H9 (cell line): Measurements from ENCODE around the gene CFAP119. TPM values are rescaled to one million over a fixed set of nuclear protein-coding genes. Genes with fewer than 3 reads are reported as not detected.

Experiments
- DNase-seq: peaks from one replicate; pipeline ENCODE4 v3.0.0-alpha.2; 2017
- H2AFZ ChIP-seq: one replicate; pipeline ENCODE4 v1.6.1; 2013; ENCODE audit warnings: mild to moderate bottlenecking, low read length, control low read depth, moderate library complexity
- H2AK5ac ChIP-seq: 2 replicates; pipeline ENCODE4 v1.6.1; 2013; ENCODE audit warnings: low read length, control low read depth, mixed read lengths; ENCODE audit not compliant: insufficient read length
- H2BK120ac ChIP-seq: one replicate; pipeline ENCODE4 v1.6.1; 2013; ENCODE audit warnings: low read depth, mild to moderate bottlenecking, low read length, control low read depth, inconsistent platforms; ENCODE audit not compliant: poor library complexity, severe bottlenecking
- H2BK12ac ChIP-seq: 2 replicates; pipeline ENCODE4 v1.6.1; 2013; ENCODE audit warnings: low read length, control low read depth, mixed read lengths, low read depth; ENCODE audit not compliant: insufficient read length
- H2BK15ac ChIP-seq: 2 replicates; pipeline ENCODE4 v1.6.1; 2013; ENCODE audit warnings: low read depth, low read length, control low read depth
- H2BK20ac ChIP-seq: one replicate; pipeline ENCODE4 v1.6.1; 2013; ENCODE audit warnings: low read depth, mild to moderate bottlenecking, low read length, control low read depth, inconsistent platforms; ENCODE audit not compliant: poor library complexity, severe bottlenecking
- H2BK5ac ChIP-seq: 2 replicates; pipeline ENCODE4 v1.6.1; 2013; ENCODE audit warnings: low read length, control low read depth, mixed read lengths; ENCODE audit not compliant: insufficient read length
- H3K14ac ChIP-seq: 2 replicates; pipeline ENCODE4 v1.6.1; 2013; ENCODE audit warnings: low read length, control low read depth; ENCODE audit not compliant: insufficient read depth
- H3K18ac ChIP-seq: 2 replicates; pipeline ENCODE4 v1.6.1; 2013; ENCODE audit warnings: low read depth, mild to moderate bottlenecking, mixed read lengths, low read length, control low read depth; ENCODE audit not compliant: insufficient read length
- H3K23ac ChIP-seq: 2 replicates; pipeline ENCODE4 v1.6.1; 2013; ENCODE audit warnings: low read length, control low read depth, mixed read lengths, low read depth; ENCODE audit not compliant: insufficient read length
- H3K23me2 ChIP-seq: 2 replicates; pipeline ENCODE4 v1.6.1; 2013; ENCODE audit warnings: low read depth, mild to moderate bottlenecking, mixed read lengths, low read length, control low read depth; ENCODE audit not compliant: insufficient read length, poor library complexity, severe bottlenecking
- H3K27ac ChIP-seq: 2 replicates; pipeline ENCODE4 v1.5.1; 2013; ENCODE audit warnings: low read length, control low read depth, mixed read lengths, low read depth; ENCODE audit not compliant: insufficient read length
- H3K27me3 ChIP-seq: 2 replicates; pipeline ENCODE4 v1.6.1; 2013; ENCODE audit warnings: low read length, control low read depth, inconsistent platforms; ENCODE audit not compliant: insufficient read depth
- H3K4ac ChIP-seq: 2 replicates; pipeline ENCODE4 v1.6.1; 2013; ENCODE audit warnings: low read depth, mild to moderate bottlenecking, control low read depth, inconsistent platforms, low read length, moderate library complexity
- H3K4me1 ChIP-seq: 2 replicates; pipeline ENCODE4 v1.6.1; 2013; ENCODE audit warnings: low read length, control low read depth, inconsistent platforms; ENCODE audit not compliant: insufficient read depth
- H3K4me2 ChIP-seq: 2 replicates; pipeline ENCODE4 v1.6.1; 2013; ENCODE audit warnings: low read length, control low read depth, mixed read lengths; ENCODE audit not compliant: insufficient read length, insufficient read depth
- H3K56ac ChIP-seq: 2 replicates; pipeline ENCODE4 v1.6.1; 2013; ENCODE audit warnings: low read depth, mild to moderate bottlenecking, mixed read lengths, low read length, control low read depth; ENCODE audit not compliant: insufficient read length
- H3K79me1 ChIP-seq: 2 replicates; pipeline ENCODE4 v1.6.1; 2013; ENCODE audit warnings: low read depth, mild to moderate bottlenecking, moderate library complexity, low read length, control low read depth, inconsistent platforms; ENCODE audit not compliant: insufficient read depth, poor library complexity, severe bottlenecking
- H3K79me2 ChIP-seq: 2 replicates; pipeline ENCODE4 v1.6.1; 2013; ENCODE audit warnings: low read length, control low read depth, inconsistent platforms; ENCODE audit not compliant: insufficient read depth
- H3K9ac ChIP-seq: 2 replicates; pipeline ENCODE4 v1.6.1; 2013; ENCODE audit warnings: low read length, control low read depth, mixed read lengths; ENCODE audit not compliant: insufficient read length; ENCODE audit errors: extremely low read depth
- H3K9me3 ChIP-seq: one replicate; pipeline ENCODE4 v1.6.1; 2013; ENCODE audit warnings: low read depth, low read length, inconsistent platforms; ENCODE audit not compliant: control insufficient read depth
- H3T11ph ChIP-seq: one replicate; pipeline ENCODE4 v1.6.1; 2013; ENCODE audit warnings: mild to moderate bottlenecking, low read length, control low read depth, inconsistent platforms
- H4K20me1 ChIP-seq: one replicate; pipeline ENCODE4 v1.6.1; 2013; ENCODE audit not compliant: control insufficient read depth, insufficient read length, insufficient read depth
- H4K5ac ChIP-seq: 2 replicates; pipeline ENCODE4 v1.6.1; 2013; ENCODE audit warnings: low read depth, mild to moderate bottlenecking, mixed read lengths, low read length, control low read depth; ENCODE audit not compliant: insufficient read length
- H4K8ac ChIP-seq: replicated peaks from 2 replicates; pipeline ENCODE4 v1.6.1; 2013; ENCODE audit warnings: low read length, control low read depth, mixed read lengths, low read depth; ENCODE audit not compliant: insufficient read length
- H4K91ac ChIP-seq: 2 replicates; pipeline ENCODE4 v1.6.1; 2013; ENCODE audit warnings: low read depth, mild to moderate bottlenecking, moderate library complexity, mixed read lengths, low read length, control low read depth; ENCODE audit not compliant: insufficient read length
- H3K27ac Mint-ChIP-seq, 3 experiments: 2 replicates in 2 of 3; 3 replicates in 1 of 3; pipeline ENCODE4 v1.8.0; 2020 to 2021; ENCODE audit warnings: mixed read lengths in 3 of 3, mild to moderate bottlenecking in 1 of 3, moderate library complexity in 1 of 3
- H3K27me3 Mint-ChIP-seq: 2 replicates; pipeline ENCODE4 v1.8.0; 2021; ENCODE audit warnings: low read depth, mild to moderate bottlenecking, moderate library complexity, mixed read lengths
- H3K36me3 Mint-ChIP-seq, 3 experiments: 2 replicates in 2 of 3; 3 replicates in 1 of 3; pipeline ENCODE4 v1.8.0; 2020 to 2021; ENCODE audit warnings: low read depth in 3 of 3, mixed read lengths in 3 of 3; ENCODE audit not compliant: insufficient read depth in 1 of 3
- H3K4me1 Mint-ChIP-seq, 2 experiments: 2 replicates each; pipeline ENCODE4 v1.8.0; 2020; ENCODE audit warnings: mixed read lengths in 2 of 2
- H3K4me3 Mint-ChIP-seq, 2 experiments: 2 replicates in 1 of 2; 3 replicates in 1 of 2; pipeline ENCODE4 v1.8.0; 2020 to 2021; ENCODE audit warnings: mild to moderate bottlenecking in 2 of 2, mixed read lengths in 2 of 2, moderate library complexity in 1 of 2
- H3K9me3 Mint-ChIP-seq, 2 experiments: 2 replicates in 1 of 2; 3 replicates in 1 of 2; pipeline ENCODE4 v1.8.0; 2020; ENCODE audit warnings: mild to moderate bottlenecking in 2 of 2, mixed read lengths in 2 of 2, moderate library complexity in 1 of 2
- CTCF ChIP-seq: fragments of 200-600 bp; sonication (generic); conservative IDR thresholded peaks from 3 replicates; pipeline ENCODE4 v1.8.0; 2021; ENCODE audit warnings: antibody characterized with exemption, mild to moderate bottlenecking
- WGBS: extraction: QIAGEN DNeasy Blood & Tissue Kit; methylation state at CpG from one replicate; pipeline ENCODE4 v1.1.7; 2013; ENCODE audit warnings: missing lambda C conversion rate, low lambda C conversion rate, mixed read lengths; ENCODE audit not compliant: insufficient read length; ENCODE audit errors: extremely low coverage; 5-methylcytosine and 5-hydroxymethylcytosine counted together
- total RNA-seq: library from RNA; stranded (reverse); gene quantifications from 2 replicates; pipeline ENCODE4 v1.2.1, GENCODE V29; 2021

Gene CFAP119
- total RNA-seq, 1 experiment from 2014 or later: 5.4 TPM

- H3K79me2 ChIP-seq: no peaks in the 10 kb centered on the region; the same call in 1 of the 2 replicates
- WGBS: no CpG with 5 or more reads among the region's 3 CpGs
- peaks cover 9 to 10% of the 10 kb centered on the region in 2 experiments for H3K4me1 Mint-ChIP-seq
- no peak overlapping the region for H3K18ac ChIP-seq
- no peak overlapping the region for H3K23ac ChIP-seq
- H3K4ac ChIP-seq: no peak overlapping the region
- no peak overlapping the region for H4K8ac ChIP-seq
- no peak overlapping the region for H2BK12ac ChIP-seq
- no peak for TF ChIP-seq CTCF
- H3K4me3 Mint-ChIP-seq: no peak overlapping the region
- H3K9me3 ChIP-seq: no peaks in the 10 kb centered on the region
- no peak overlapping the region for H4K5ac ChIP-seq
- H3T11ph ChIP-seq: no peak overlapping the region
- no peaks in the 10 kb centered on the region for H3K27me3 Mint-ChIP-seq
- DNase-seq: no peak
- peaks cover 2% of the 10 kb centered on the region; the same call in 1 of the 2 replicates for H3K4me1 ChIP-seq
- no peak overlapping the region for H3K4me2 ChIP-seq
- no peak overlapping the region for H2AFZ ChIP-seq
- H3K14ac ChIP-seq: no peak overlapping the region
- no peak overlapping the region for H2BK120ac ChIP-seq
- no peak overlapping the region for H3K27ac Mint-ChIP-seq
- H2BK20ac ChIP-seq: no peak overlapping the region
- no peak overlapping the region for H2BK5ac ChIP-seq
- peaks cover 41 to 70% (median 57%) of the 10 kb centered on the region in 3 experiments for H3K36me3 Mint-ChIP-seq
- H2BK15ac ChIP-seq: no peak overlapping the region
- H4K91ac ChIP-seq: no peak overlapping the region
- H3K27ac ChIP-seq: no peak overlapping the region
- H3K79me1 ChIP-seq: no peaks in the 10 kb centered on the region
- no peak overlapping the region for H3K9ac ChIP-seq
- no peak overlapping the region for H3K56ac ChIP-seq
- no peaks in the 10 kb centered on the region for H4K20me1 ChIP-seq
- no peaks in the 10 kb centered on the region for H3K23me2 ChIP-seq
- no peak overlapping the region for H2AK5ac ChIP-seq
- H3K27me3 ChIP-seq: no peaks in the 10 kb centered on the region
- peaks cover 0 to 2% of the 10 kb centered on the region in 2 experiments; a peak in 1 of 5 replicates for H3K9me3 Mint-ChIP-seq
These were observed 30.5 kb downstream of the CFAP119 start for GRCh38 chr16:30731411-30731810.
